Measurements from ENCODE around the gene GALNT2.

The GALNT2 gene

GRCh38 chr1:230117694-230118093 is 50.7 kb downstream of the GALNT2 start:
- no peak for DNase-seq

- no peak for DNase-seq
Measured at GRCh38 chr1:230119340-230119739, 52.3 kb downstream of the GALNT2 start.

- DNase-seq: no peak
Measured at GRCh38 chr1:230120289-230120920, 53.4 kb downstream of the GALNT2 start.

GRCh38 chr1:230120921-230121381 is 53.9 kb downstream of the GALNT2 start:
- DNase-seq: peak in 1 of 2 donors; percentile 10

- DNase-seq: no peak
Measured at GRCh38 chr1:230121950-230122349, 54.9 kb downstream of the GALNT2 start.

- DNase-seq: no peak
Measured at GRCh38 chr1:230122366-230123279, 55.6 kb downstream of the GALNT2 start.

- peak in 1 of 2 donors; percentile 36 for DNase-seq
Measured at GRCh38 chr1:230123280-230124185, 56.5 kb downstream of the GALNT2 start.

- DNase-seq: no peak
Measured at GRCh38 chr1:230124186-230125128, 57.4 kb downstream of the GALNT2 start.

GRCh38 chr1:230125141-230125540 is 58.1 kb downstream of the GALNT2 start:
- DNase-seq: no peak

- no peak for DNase-seq
Measured at GRCh38 chr1:230125640-230126528, 58.8 kb downstream of the GALNT2 start.

GRCh38 chr1:230126529-230127104 is 59.6 kb downstream of the GALNT2 start:
- DNase-seq: no peak

GRCh38 chr1:230127105-230128054 is 60.3 kb downstream of the GALNT2 start:
- peak; percentile 20 to 34 for DNase-seq

- no peak for DNase-seq
Measured at GRCh38 chr1:230128569-230129285, 61.7 kb downstream of the GALNT2 start.

- no peak for DNase-seq
Measured at GRCh38 chr1:230129341-230129740, 62.3 kb downstream of the GALNT2 start.

- no peak for DNase-seq
Measured at GRCh38 chr1:230130172-230130944, 63.3 kb downstream of the GALNT2 start.

- no peak for DNase-seq
Measured at GRCh38 chr1:230131457-230131856, 64.4 kb downstream of the GALNT2 start.

GRCh38 chr1:230132758-230133157 is 65.7 kb downstream of the GALNT2 start:
- no peak for DNase-seq

GRCh38 chr1:230135726-230136125 is 68.7 kb downstream of the GALNT2 start:
- no peak for DNase-seq

Measured in CD4-positive, alpha-beta T cell treated with Interferon alpha-2 for 1 hour (primary cell).